HepG2 (cell line): ENCODE results near the gene OTOP3. TPM values are rescaled to one million over a fixed set of nuclear protein-coding genes. Genes with fewer than 3 reads are reported as not detected.

Source experiments
- BRCA1 ChIP-seq: sonication (generic); formaldehyde crosslinking; IDR thresholded peaks from 2 replicates; pipeline ENCODE4 v1.4.0; 2020; ENCODE audit warnings: missing genetic modification reagents
- CBX1 ChIP-seq: IDR thresholded peaks from one replicate; pipeline ENCODE4 v1.6.1; 2016; ENCODE audit warnings: antibody characterized with exemption, low read depth
- EHMT2 ChIP-seq: fragments of 200-600 bp; sonication (generic); IDR thresholded peaks from 2 replicates; pipeline ENCODE4 v1.7.0; 2017; ENCODE audit warnings: antibody characterized with exemption, low read depth, low read length, borderline replicate concordance
- ESRRA ChIP-seq: sonication (generic); formaldehyde crosslinking; IDR thresholded peaks from 2 replicates; pipeline ENCODE4 v1.5.1; 2020; ENCODE audit warnings: mild to moderate bottlenecking, low read depth, missing genetic modification reagents
- GABPA ChIP-seq, 2 experiments: IDR thresholded peaks; 2 replicates each; pipeline ENCODE4 v1.6.1; 2011 to 2016; ENCODE audit warnings: low read depth in 2 of 2, low read length in 1 of 2, missing biosample characterization in 1 of 2, missing genetic modification characterization in 1 of 2
- GATA4 ChIP-seq: sonication (generic); IDR thresholded peaks from 2 replicates; pipeline ENCODE4 v1.6.1; 2016; ENCODE audit warnings: antibody characterized with exemption, low read depth, borderline replicate concordance
- HMG20A ChIP-seq: IDR thresholded peaks from 2 replicates; pipeline ENCODE4 v1.6.1; 2016; ENCODE audit warnings: borderline replicate concordance
- IRF9 ChIP-seq: sonication (generic); formaldehyde crosslinking; IDR thresholded peaks from 2 replicates; pipeline ENCODE4 v1.8.0; 2022; ENCODE audit warnings: missing genetic modification reagents, mild to moderate bottlenecking, borderline replicate concordance
- KDM2A ChIP-seq: sonication (generic); formaldehyde crosslinking; IDR thresholded peaks from 2 replicates; pipeline ENCODE4 v1.4.0; 2020; ENCODE audit warnings: low read depth, missing genetic modification reagents, borderline replicate concordance
- NFIB ChIP-seq: sonication (generic); formaldehyde crosslinking; IDR thresholded peaks from 2 replicates; pipeline ENCODE4 v1.9.0; 2021; ENCODE audit warnings: missing genetic modification reagents, mild to moderate bottlenecking, borderline replicate concordance
- PCBP2 ChIP-seq: fragments of 200-400 bp; formaldehyde crosslinking; optimal IDR thresholded peaks from 2 replicates; pipeline ENCODE3; 2018; ENCODE audit warnings: low read length, low read depth; ENCODE audit not compliant: poor library complexity, severe bottlenecking
- SKI ChIP-seq: fragments of 450-650 bp; IDR thresholded peaks from one replicate; pipeline ENCODE4 v1.6.1; 2018; ENCODE audit warnings: mild to moderate bottlenecking; ENCODE audit not compliant: partially characterized antibody
- SOX6 ChIP-seq, 2 experiments: fragments of 450-650 bp in 1 of 2; sonication (generic) in 1 of 2; formaldehyde crosslinking in 1 of 2; IDR thresholded peaks; 2 replicates each; pipeline versions ENCODE4 v1.4.0 to v1.6.1; 2017 to 2020; ENCODE audit warnings: antibody characterized with exemption in 1 of 2, mild to moderate bottlenecking in 1 of 2, missing genetic modification reagents in 1 of 2
- SP2 ChIP-seq: sonication (generic); formaldehyde crosslinking; IDR thresholded peaks from 2 replicates; pipeline ENCODE4 v1.5.1; 2020; ENCODE audit warnings: mild to moderate bottlenecking, missing genetic modification reagents
- SSRP1 ChIP-seq: IDR thresholded peaks from 2 replicates; pipeline ENCODE4 v1.6.1; 2016; ENCODE audit warnings: control low read depth
- STAT5B ChIP-seq: sonication (generic); formaldehyde crosslinking; IDR thresholded peaks from 2 replicates; pipeline ENCODE4 v1.4.0; 2020; ENCODE audit warnings: missing genetic modification reagents
- ZFP62 ChIP-seq: sonication (generic); formaldehyde crosslinking; IDR thresholded peaks from 2 replicates; pipeline ENCODE4 v1.4.0; 2020; ENCODE audit warnings: missing genetic modification reagents
- ZMYM4 ChIP-seq: sonication (generic); formaldehyde crosslinking; IDR thresholded peaks from 2 replicates; pipeline ENCODE4 v1.8.1; 2023; ENCODE audit warnings: mild to moderate bottlenecking, missing genetic modification reagents
- ZNF18 ChIP-seq: sonication (generic); formaldehyde crosslinking; IDR thresholded peaks from 2 replicates; pipeline ENCODE4 v1.8.0; 2022; ENCODE audit warnings: mild to moderate bottlenecking, missing genetic modification reagents; ENCODE audit not compliant: insufficient replicate concordance
- ZNF256 ChIP-seq: sonication (generic); formaldehyde crosslinking; conservative IDR thresholded peaks from 2 replicates; pipeline ENCODE4 v1.4.0; 2020; ENCODE audit warnings: missing genetic modification reagents
- ZNF670 ChIP-seq: sonication (generic); formaldehyde crosslinking; IDR thresholded peaks from 2 replicates; pipeline ENCODE4 v1.8.0; 2022; ENCODE audit warnings: mild to moderate bottlenecking, missing genetic modification reagents, borderline replicate concordance
- ZNF678 ChIP-seq: sonication (generic); formaldehyde crosslinking; IDR thresholded peaks from 2 replicates; pipeline ENCODE4 v1.4.0; 2020; ENCODE audit warnings: mild to moderate bottlenecking, missing genetic modification reagents
- polyA plus RNA-seq, 8 experiments: library from polyadenylated mRNA; depleted of rRNA in 3 of 8; stranded (reverse) in 7 of 8; unstranded in 1 of 8; fragments of >200 nt; fragmentation: Illumina TruSeq in 4 of 8; extraction: Trizol in 4 of 8; gene quantifications; 2 replicates each; pipeline versions ENCODE4 v1.2.1 to v1.2.3, GENCODE V29; 2011 to 2016; ENCODE audit warnings: low read depth in 4 of 8, missing spikeins in 1 of 8, mixed read lengths in 1 of 8; ENCODE audit not compliant: insufficient read depth in 1 of 8
- total RNA-seq, 5 experiments: library from RNA; depleted of rRNA; stranded (reverse); fragments of >200 nt; fragmentation: Illumina TruSeq; extraction: Trizol; gene quantifications; 2 replicates each; pipeline ENCODE4 v1.2.3, GENCODE V29; 2016; ENCODE audit warnings: low read depth in 1 of 5
- TF ChIP-seq, protein P1 (sequence below): IDR thresholded peaks from 2 replicates; pipeline ENCODE4 v1.4.0; 2020; ENCODE audit warnings: mild to moderate bottlenecking, missing genetic modification reagents

Gene OTOP3
- total and polyA plus RNA-seq, 2 of the 13 experiments (the other 11 are each of a cell fraction or from before 2014, with no cell fraction given), result not detected

DNA sequence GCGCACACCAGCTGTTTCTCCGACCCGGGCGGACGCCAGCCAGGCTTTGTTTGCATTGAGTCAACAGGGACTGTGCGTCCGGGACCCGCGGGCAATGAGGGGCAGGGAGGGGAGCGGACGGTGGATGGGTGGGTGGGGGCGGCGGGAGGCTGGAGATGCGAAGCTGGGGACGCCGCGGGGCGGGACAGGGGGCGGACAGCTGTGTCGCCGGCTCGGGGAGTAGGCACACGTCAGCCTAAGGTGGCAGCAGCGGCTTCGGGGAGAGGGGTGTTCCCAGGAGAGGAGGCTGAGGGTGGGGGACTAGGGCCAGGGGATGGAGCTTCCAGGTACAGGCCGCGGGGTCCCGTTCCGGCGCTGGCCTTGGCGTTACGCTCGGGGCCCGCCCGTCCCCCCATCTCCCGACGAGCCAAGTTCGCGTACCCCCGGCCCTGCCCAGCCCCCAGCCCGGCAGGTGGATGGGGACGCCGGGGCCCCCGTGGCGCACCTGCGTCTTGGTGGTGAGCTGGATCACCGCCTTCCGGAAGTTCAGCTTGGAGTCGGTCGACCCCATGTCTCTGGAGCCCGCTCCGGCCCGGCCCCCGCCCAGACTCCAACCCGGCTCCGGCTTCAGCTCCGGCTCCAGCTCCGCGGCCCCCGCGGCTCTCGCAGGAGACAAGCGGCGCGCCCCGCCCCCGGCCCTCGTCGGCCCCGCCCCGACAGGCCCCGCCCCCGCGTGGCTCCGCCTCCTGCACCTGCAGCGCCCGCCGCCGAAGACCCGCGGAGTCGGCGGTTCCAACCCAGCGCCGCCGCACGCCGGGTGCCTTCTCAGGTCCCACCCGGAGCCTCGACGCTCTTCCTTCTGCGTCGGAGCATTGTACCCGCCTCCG is 36.6 kb downstream of the OTOP3 start, which contains the start of gene HID1 (continued):
- TF ChIP-seq ESRRA (CRISPR knock-in tag) (no peak), ZMYM4 (peak; percentile 51; the same call in 1 of the 2 replicates), EHMT2 (no peak), ZFP62 (CRISPR knock-in tag) (no peak), PCBP2 (no peak), SOX6 (IDR thresholded peaks at IDR 0.05) (no peak), SOX6 (CRISPR knock-in tag; IDR thresholded peaks at IDR 0.05) (peak; percentile 32), NFIB (CRISPR knock-in tag) (no peak), HMG20A (peak; percentile 39; the same call in 1 of the 2 replicates), GABPA (IDR thresholded peaks at IDR 0.05; ENCODE audit: low read depth, low read length) (no peak), GABPA (CRISPR knock-in tag; IDR thresholded peaks at IDR 0.05; ENCODE audit: low read depth) (no peak), GATA4 (no peak), KDM2A (peak; percentile 84), SKI (no peak), ZNF678 (no peak), IRF9 (no peak), SSRP1 (CRISPR knock-in tag) (no peak), ZNF256 (CRISPR knock-in tag) (no peak), CBX1 (no peak), BRCA1 (0 out of 2 replicates have a peak, but pooled peaks have one; percentile 39), ZNF670 (CRISPR knock-in tag) (no peak), ZNF18 (CRISPR knock-in tag) (no peak), SP2 (CRISPR knock-in tag) (no peak), STAT5B (CRISPR knock-in tag) (no peak)
- TF ChIP-seq, protein P1, sequence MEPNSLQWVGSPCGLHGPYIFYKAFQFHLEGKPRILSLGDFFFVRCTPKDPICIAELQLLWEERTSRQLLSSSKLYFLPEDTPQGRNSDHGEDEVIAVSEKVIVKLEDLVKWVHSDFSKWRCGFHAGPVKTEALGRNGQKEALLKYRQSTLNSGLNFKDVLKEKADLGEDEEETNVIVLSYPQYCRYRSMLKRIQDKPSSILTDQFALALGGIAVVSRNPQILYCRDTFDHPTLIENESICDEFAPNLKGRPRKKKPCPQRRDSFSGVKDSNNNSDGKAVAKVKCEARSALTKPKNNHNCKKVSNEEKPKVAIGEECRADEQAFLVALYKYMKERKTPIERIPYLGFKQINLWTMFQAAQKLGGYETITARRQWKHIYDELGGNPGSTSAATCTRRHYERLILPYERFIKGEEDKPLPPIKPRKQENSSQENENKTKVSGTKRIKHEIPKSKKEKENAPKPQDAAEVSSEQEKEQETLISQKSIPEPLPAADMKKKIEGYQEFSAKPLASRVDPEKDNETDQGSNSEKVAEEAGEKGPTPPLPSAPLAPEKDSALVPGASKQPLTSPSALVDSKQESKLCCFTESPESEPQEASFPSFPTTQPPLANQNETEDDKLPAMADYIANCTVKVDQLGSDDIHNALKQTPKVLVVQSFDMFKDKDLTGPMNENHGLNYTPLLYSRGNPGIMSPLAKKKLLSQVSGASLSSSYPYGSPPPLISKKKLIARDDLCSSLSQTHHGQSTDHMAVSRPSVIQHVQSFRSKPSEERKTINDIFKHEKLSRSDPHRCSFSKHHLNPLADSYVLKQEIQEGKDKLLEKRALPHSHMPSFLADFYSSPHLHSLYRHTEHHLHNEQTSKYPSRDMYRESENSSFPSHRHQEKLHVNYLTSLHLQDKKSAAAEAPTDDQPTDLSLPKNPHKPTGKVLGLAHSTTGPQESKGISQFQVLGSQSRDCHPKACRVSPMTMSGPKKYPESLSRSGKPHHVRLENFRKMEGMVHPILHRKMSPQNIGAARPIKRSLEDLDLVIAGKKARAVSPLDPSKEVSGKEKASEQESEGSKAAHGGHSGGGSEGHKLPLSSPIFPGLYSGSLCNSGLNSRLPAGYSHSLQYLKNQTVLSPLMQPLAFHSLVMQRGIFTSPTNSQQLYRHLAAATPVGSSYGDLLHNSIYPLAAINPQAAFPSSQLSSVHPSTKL (CRISPR knock-in tag), result peak; percentile 52; the same call in 1 of the 2 replicates
